GM18909 (cell line): Measurements from ENCODE around the gene RGS5.
"Not testable (repeated sequence)": the region's sequence is repeated elsewhere in the genome, so short reads cannot be mapped to it uniquely, and the experiment has no call there.

Experiments
- ATAC-seq: cut with Tn5 transposase; IDR thresholded peaks from one replicate; pipeline ENCODE4 v1.9.1; 2021; ENCODE audit warnings: mild to moderate bottlenecking; ENCODE audit not compliant: unreplicated experiment, poor library complexity

Gene RGS5

GRCh38 chr1:163202833-163203451 lies at the start of gene RGS5:
TSS of gene RGS5 (minus strand) at chr1:163202916. CDS start at chr1:163202835, 81 bp downstream.
- no peak for ATAC-seq

GRCh38 chr1:163250382-163250974 lies 47.8 kb upstream of the RGS5 start:
- no peak for ATAC-seq

GRCh38 chr1:163248064-163248463 lies 45.3 kb upstream of the RGS5 start:
- no peak for ATAC-seq

GRCh38 chr1:163244648-163245047 lies 41.9 kb upstream of the RGS5 start:
- not testable (repeated sequence) for ATAC-seq

- ATAC-seq, result no peak
Measured at GRCh38 chr1:163241746-163242145, 39.0 kb upstream of the RGS5 start.

- ATAC-seq, result no peak
Measured at GRCh38 chr1:163240705-163241104, 38.0 kb upstream of the RGS5 start.

- not testable (repeated sequence) for ATAC-seq
Measured at GRCh38 chr1:163233643-163234042, 30.9 kb upstream of the RGS5 start.

GRCh38 chr1:163231385-163231784 lies 28.7 kb upstream of the RGS5 start:
- ATAC-seq, result no peak

GRCh38 chr1:163230827-163231226 lies 28.1 kb upstream of the RGS5 start:
- no peak for ATAC-seq

- not testable (repeated sequence) for ATAC-seq
Measured at GRCh38 chr1:163228271-163228670, 25.6 kb upstream of the RGS5 start.

- ATAC-seq, result no peak
Measured at GRCh38 chr1:163227126-163227525, 24.4 kb upstream of the RGS5 start.

GRCh38 chr1:163213626-163214025 lies 10.9 kb upstream of the RGS5 start:
- no peak for ATAC-seq

GRCh38 chr1:163211667-163212066 lies 9.0 kb upstream of the RGS5 start:
- ATAC-seq, result no peak

- ATAC-seq, result no peak
Measured at GRCh38 chr1:163205513-163205912, 2.8 kb upstream of the RGS5 start.

GRCh38 chr1:163203561-163203960 lies 845 bp upstream of the RGS5 start:
- ATAC-seq, result no peak

GRCh38 chr1:163201906-163202305 lies 810 bp downstream of the RGS5 start:
- ATAC-seq, result no peak

- no peak for ATAC-seq
Measured at GRCh38 chr1:163197022-163197421, 5.7 kb downstream of the RGS5 start.

GRCh38 chr1:163196449-163196787 lies 6.3 kb downstream of the RGS5 start:
- ATAC-seq, result no peak

GRCh38 chr1:163195728-163196448 lies 6.8 kb downstream of the RGS5 start:
- ATAC-seq, result no peak

GRCh38 chr1:163191301-163191700 lies 11.4 kb downstream of the RGS5 start:
- no peak for ATAC-seq

GRCh38 chr1:163188947-163189346 lies 13.8 kb downstream of the RGS5 start:
- ATAC-seq, result no peak

GRCh38 chr1:163187849-163188248 lies 14.9 kb downstream of the RGS5 start:
- ATAC-seq, result no peak
